ENCODE data around the gene ZDHHC14.
"Not testable (repeated sequence)": the region's sequence is repeated elsewhere in the genome, so short reads cannot be mapped to it uniquely, and the experiment has no call there.

The ZDHHC14 gene

GRCh38 chr6:157557559-157557958 is 176.6 kb downstream of the ZDHHC14 start:
- TF ChIP-seq CTCF (conservative IDR thresholded peaks at IDR 0.05; ENCODE audit: low read depth, low read length): no peak
- DNase-seq (ENCODE audit: low read depth): no peak
- no peak overlapping the region for H3K4me3 ChIP-seq (ENCODE audit: low read length)

- no peak for DNase-seq (ENCODE audit: low read depth)
- TF ChIP-seq CTCF (conservative IDR thresholded peaks at IDR 0.05; ENCODE audit: low read depth, low read length): no peak
- H3K4me3 ChIP-seq (ENCODE audit: low read length): no peak overlapping the region
Measured at GRCh38 chr6:157558049-157558448, 177.1 kb downstream of the ZDHHC14 start.

- DNase-seq (ENCODE audit: low read depth): no peak
- TF ChIP-seq CTCF (conservative IDR thresholded peaks at IDR 0.05; ENCODE audit: low read depth, low read length): no peak
- no peak overlapping the region for H3K4me3 ChIP-seq (ENCODE audit: low read length)
Measured at GRCh38 chr6:157558487-157559200, 177.7 kb downstream of the ZDHHC14 start.

- DNase-seq (ENCODE audit: low read depth): no peak
- H3K4me3 ChIP-seq (ENCODE audit: low read length): no peak overlapping the region
- TF ChIP-seq CTCF (conservative IDR thresholded peaks at IDR 0.05; ENCODE audit: low read depth, low read length): no peak
Measured at GRCh38 chr6:157559201-157559756, 178.3 kb downstream of the ZDHHC14 start.

GRCh38 chr6:157560063-157560462 is 179.1 kb downstream of the ZDHHC14 start:
- not testable (repeated sequence) for DNase-seq (ENCODE audit: low read depth); H3K4me3 ChIP-seq (ENCODE audit: low read length)

GRCh38 chr6:157560691-157561413 is 179.9 kb downstream of the ZDHHC14 start:
- no peak overlapping the region for H3K4me3 ChIP-seq (ENCODE audit: low read length)
- TF ChIP-seq CTCF (conservative IDR thresholded peaks at IDR 0.05; ENCODE audit: low read depth, low read length): no peak
- DNase-seq (ENCODE audit: low read depth): no peak

GRCh38 chr6:157561414-157561790 is 180.4 kb downstream of the ZDHHC14 start:
- DNase-seq (ENCODE audit: low read depth): no peak
- no peak overlapping the region for H3K4me3 ChIP-seq (ENCODE audit: low read length)
- TF ChIP-seq CTCF (conservative IDR thresholded peaks at IDR 0.05; ENCODE audit: low read depth, low read length): no peak

Measured in retinal pigment epithelial cell (primary cell).